KG1 (cell line): ENCODE results near the gene ABLIM2.

ENCODE experiments used
- DNase-seq: peaks from one replicate; lab custom pipeline; 2025; lab: John Stamatoyannopoulos, UW

Gene ABLIM2

DNA sequence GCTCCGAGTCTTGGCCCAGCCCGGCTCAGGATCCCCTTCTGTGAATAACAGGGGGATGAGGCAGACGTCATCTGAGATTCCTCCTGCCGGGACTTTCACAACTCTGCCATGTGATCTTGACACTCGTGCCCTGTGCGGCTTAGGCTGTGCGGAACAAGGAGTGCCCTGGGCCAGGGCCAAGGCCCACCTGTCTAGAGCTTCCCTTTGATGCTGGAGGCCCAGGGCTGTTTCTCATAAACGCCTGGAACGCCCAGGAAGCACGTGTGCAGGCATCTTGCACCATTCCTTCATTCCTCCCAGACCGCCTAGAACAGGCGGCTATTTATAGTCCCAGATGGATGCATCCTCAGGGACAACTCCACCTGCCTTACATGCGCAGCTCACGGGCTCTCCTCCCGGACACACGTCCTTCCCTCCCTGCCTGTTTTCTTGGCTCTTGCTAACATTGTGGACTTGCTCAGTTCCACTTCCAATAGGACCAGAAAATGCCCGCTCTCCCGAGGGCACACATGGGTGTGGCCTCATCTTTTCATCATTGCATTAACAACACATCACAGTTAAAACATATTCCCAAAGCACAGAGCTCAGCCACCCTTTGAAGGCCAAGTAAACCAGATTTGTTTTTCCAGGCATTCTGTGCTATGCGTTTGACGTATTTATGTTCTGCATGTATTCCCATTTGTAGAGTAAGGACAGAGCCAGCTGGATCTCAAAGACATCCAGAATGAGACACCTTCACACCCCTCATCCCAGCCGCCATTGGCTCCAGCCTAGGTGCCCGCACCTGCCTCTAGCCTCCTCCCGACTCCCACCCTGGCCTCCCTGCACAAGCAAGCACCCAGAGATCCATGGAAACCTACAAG, 57.2 kb downstream of the ABLIM2 start:
- no peak for DNase-seq

DNA sequence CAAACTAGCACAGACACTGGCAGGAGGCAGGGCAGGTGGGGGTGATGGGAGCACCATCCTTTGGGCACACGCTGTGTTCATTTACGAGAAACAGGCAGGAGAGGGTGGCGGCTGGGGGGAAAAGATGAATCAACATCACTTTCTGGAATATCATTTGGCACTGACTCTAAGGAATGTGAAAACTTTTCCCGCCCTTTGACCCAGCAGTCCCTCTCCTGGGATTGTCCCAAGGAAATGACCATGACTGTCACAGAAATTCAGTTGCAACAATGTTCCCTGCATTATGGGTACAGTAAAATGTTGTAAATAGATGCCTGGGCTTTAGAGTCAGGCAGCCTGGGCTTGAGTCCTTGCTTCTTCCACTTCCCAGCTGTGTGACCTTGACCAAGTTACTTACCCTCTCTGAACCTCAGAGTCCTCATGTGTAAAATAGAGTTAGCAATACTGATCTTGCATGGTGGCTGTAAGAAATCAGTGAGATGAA, 58.6 kb downstream of the ABLIM2 start:
- no peak for DNase-seq

DNA sequence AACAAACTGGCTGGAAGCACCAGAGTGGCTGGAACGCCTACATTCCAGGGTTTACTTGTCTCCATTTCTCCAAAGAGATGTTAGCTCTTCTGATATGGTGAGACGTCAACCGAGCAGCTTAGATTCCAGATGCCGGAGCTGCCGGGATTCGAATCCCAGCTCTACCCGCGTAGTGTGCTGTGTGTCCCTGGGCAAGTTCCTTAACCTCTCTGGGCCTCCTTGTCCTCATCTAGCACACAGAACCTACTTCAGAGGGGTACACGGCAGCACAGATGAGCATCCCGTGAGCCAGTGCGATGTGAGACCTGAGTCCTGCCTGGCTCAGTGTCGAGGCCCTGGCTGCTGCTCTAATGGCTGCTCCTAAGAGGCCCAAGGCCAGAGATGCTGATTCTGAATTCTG, 60.1 kb downstream of the ABLIM2 start:
- no peak for DNase-seq

DNA sequence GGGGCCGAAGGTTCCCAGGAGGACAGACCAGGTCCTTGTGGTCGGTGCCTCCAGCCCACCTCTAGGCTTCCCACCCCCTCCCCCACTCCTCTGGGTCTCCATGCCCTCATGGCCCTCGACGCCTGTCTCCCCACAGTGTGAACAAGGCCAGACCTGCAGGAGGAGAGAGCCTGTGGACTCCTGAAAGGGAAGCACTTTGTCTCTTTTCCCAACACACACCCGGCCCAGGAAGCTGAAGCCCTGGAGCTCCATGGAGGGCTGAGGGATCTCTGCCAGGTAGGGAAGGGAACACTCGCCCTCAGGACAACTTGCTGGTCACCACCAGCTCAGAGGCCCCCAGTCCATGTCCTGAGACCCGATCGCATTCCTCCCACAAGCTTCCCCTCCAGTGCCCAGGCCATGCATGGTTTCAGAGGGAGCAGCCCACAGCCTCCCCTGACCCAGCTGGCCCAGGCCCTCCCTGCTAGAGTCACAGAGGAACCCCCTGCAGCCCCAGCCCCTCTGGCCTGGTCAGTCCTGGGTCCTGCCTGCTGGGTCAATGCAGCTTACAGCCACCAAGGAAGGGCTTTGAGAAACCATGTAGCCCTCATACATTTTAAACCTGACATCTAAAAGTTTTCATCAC, 60.8 kb downstream of the ABLIM2 start:
- no peak for DNase-seq

DNA sequence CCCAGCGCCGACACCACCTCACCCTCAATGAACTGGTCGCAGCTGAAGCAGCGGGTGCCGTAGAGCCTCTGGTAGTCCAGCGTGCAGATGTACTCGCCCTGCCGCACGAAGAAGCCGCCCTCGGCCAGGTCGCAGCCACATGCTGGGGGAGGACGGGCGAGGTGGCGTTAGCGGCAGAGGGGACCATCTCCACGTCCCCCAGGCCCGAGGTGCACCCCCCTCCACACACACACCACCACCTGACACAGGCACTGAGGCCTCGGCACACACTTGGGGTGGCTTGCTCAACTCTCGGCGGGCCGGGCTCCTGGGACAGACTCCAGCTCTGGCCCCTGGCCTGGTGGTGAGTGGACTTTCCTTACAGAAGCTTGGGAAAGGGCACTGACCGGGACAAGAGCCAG, 61.5 kb downstream of the ABLIM2 start:
- no peak for DNase-seq

DNA sequence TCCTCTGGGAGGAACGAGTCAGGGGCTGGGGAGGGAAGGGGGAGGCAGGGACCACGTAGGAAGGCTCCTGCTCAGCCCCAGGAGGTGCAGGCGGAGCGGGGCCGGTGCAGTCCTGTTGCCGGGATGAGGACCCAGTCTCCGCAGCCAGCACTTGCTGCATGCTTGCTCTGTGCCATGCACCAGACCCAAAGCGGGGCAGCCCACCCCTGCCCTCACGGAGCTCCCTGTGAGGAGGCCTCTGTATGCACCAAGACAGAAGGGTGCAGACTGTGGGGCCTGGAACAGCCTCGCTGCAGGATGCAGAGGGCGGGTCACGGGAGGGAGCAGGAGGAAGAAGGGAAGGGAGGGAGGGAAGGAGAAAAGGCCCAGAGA, 61.9 kb downstream of the ABLIM2 start:
- no peak for DNase-seq

DNA sequence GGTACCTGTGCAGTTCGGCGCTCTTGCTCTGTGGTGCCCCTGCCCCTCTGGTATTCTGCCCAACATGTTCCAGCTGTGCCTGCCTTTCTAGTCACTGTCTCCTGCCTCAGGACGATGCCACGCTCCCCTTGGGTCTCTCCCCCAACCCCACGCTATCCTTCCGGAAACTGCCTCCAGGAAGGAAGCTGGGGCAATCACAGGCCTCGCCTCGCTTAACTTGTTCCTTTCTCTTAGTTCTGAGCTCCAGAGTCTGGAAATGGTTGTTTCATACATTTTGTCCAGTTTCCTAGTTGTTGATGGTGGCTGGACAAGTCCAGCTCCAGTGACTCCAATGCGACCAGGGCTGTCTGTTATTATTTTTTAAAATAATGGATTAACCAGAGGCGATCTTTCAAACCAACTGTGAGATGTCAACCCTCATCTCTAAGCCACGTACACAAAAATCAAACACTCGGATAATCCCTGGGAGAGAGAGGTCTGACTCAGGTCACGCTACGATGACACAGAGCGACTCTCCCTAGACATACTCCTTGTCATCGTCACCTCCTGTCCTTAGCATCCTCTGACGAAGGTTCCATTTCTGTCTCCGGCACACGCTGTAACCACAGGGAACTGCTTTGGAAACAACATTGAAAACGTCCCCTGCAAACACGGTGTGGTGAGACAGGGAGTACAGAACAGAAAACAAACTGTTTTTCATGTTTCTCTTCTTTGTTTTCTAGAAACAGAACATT, 62.5 kb downstream of the ABLIM2 start:
- DNase-seq = no peak

DNA sequence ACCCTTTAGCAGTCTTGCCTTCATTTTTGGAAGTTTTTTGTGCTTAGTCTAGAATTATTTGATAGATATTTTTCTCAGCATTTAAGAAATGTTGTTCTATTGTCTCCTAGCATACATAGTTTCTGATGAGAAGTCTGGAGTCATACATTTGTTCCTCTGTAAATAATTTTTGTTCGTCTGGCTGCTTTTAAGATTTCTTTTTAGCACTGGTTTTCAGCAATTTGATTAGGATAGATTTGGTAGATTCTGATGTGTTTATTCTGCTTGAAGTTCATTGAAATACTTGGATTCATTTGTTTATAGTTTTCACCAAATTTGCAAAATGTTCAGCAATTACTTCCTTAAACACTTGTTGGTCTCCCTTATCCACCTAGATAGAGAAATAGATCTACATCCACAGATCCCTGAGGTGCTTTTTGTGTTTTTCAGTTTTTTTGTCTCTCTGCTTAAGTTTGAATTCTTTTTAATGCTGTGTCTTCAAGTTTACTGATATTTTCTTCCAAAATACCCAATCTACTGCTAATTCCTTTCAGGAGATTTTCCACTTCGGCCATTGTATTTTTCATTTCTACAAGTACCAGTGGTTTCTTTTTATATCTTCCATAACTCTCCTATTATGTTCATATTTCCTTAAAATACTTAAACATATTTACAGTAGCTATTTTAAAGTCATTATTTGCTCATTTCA, 64.9 kb downstream of the ABLIM2 start:
- no peak for DNase-seq

DNA sequence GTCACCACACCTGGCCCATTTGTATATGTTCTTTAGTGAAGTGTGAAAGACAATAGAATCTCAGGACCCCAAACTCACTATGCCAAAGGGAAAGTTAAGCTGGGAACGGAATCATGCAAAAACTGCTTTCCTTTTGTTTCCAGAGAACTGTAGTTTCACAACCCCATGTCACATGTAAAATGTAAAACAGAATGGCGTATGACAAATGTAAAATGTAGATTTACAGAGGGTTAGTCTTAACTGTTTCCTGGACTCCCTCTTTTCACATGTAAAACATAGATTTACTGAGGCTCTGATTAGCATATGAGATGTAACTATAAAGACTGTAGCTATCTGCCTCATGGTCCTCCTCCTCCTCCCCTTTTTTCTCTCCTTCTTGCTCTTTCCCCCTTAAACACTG, 66.3 kb downstream of the ABLIM2 start:
- no peak for DNase-seq

DNA sequence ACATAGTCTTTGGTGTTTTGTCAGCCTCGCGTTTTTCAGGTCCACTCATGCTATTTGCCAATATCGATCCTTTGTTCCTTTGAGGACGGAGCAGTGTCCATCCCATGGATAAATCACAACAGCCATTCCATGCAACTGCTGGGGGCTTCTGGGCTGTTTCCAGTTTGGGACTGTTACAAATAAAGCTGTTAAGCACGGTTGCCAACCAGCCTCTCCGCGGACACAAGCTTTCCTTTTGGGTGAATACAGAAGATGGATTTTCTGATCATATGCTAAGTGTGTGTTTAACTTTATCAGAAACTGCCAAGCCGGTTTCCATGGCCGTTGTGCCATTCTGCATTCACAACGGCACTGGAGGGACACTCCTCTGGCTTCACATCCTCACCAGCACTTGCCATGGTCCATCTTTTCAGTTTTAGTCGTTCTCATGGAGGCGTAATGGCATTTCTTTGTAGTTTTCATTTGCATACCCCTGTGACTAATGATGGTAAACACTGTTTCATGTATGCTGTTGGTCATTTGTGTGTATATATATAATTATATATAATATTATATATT, 67.8 kb downstream of the ABLIM2 start:
- no peak for DNase-seq

DNA sequence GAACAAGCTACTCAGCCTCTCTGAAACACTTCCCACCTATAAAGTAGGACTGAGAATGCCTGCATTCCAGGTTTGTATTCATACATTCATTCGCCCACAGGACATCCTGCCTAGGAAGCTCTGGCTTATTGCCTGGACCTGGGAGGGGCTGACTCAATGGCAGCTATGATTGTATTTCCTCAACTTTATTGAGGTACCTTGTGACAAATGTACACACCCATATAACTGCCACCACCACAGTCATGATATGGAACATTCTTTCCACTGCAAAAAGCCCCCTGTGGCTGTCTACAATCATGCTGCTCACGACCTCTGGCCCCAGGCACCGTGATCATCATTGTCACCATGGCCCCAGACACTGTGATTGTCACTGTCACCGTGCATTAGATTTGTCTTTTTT, 68.3 kb downstream of the ABLIM2 start:
- DNase-seq = no peak

DNA sequence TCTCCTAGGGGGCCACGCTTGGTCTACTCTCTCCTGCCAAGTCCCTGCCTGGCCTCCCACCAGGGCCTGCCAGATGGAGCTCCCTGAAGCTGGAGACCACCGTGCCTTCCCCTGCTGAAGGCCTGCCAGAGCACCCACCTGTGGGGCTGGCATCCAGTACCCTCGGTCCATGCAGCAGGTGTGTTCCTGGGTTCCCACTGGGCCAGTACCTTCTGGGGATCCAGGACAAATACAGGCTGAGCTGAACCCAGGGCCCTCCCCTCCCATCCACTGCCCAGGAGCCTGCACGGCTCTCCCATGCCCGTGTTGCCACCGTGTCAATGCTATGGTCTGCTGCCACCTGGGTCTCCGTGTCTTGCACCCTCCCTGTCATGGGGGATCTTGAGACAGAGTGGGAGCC, 68.8 kb downstream of the ABLIM2 start:
- no peak for DNase-seq

DNA sequence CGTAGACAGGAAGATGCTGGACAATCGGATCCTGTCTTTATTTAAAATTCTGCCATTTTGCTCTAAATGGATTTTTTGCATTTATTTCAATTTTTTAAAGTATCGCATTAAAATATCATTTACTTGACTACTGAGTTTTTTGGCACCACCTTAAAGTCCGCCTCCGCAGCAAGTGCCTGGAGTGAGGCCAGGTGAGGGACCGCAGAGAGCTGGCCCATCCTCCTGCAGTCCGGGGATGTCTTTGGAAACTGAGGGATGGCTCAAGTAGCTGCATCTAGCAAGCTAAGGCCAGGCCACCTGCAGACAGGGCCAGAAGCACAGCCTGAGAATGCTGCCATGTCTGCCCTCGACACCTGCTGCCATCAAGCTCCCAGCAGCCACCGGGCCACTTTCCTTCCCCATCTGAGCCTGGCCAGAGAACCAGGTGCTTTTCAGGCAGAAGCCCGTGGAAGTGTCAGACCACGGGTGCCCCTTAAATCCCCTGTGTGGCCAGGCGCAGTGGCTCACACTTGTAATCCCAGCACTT, 69.6 kb downstream of the ABLIM2 start:
- no peak for DNase-seq

DNA sequence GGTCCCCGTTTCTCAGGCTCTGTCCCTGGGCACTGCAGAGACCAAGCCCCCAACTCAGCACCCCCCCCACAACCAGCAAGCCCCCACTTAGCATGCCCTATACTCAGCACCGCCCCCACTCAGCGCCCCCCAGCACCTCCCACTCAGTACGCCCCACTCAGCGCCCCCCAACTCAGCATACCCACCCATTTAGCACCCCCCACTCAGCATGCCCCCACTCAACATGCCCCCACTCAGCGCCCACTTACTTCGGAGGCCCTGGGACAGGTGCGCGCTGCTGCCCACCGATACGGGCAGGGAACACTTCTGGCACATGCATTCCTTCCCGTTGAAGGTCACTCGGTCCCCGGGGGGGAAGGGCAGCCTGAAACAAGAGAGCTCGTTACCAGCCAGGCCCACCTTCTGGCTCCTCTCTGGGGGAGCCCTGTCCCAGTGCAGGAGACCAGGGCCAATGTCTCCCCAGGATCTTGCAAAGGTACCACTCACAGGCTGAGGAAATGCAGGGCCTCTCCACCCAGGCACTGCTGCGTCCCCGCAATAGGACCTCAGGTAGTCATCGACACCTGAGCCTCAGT, 70.6 kb downstream of the ABLIM2 start:
- DNase-seq = no peak

DNA sequence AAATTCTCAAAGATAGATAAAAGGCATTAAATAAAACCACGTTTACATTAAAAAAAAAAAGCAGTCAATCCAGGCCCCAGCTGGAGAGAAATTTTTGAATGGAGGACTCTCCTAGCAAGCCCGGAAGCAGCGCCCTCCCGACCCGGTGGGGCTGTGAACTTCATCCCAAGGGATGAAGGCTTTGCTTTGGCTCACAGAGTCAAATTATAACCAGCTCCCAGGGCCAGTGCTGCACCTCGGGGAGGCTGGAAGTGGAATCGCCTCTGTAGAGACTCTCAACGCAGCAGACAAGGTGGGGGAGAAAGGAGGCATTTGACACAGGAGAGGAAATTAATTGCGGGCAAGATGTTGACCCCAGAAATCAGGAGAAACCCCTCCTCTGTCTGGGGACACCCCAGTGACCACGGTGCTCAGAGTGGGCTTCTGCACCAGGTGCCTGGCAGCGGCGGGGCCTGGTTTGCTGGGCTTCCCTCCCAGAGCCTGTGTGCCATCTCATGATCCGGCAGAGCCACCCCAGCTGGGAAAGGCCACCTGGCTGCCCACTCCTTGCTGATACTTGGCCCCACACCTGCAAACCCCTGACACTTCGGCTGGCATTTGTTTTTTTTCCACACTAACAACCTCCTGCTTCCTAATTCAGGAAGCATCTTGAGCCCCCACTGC, 71.7 kb downstream of the ABLIM2 start:
- DNase-seq = no peak

DNA sequence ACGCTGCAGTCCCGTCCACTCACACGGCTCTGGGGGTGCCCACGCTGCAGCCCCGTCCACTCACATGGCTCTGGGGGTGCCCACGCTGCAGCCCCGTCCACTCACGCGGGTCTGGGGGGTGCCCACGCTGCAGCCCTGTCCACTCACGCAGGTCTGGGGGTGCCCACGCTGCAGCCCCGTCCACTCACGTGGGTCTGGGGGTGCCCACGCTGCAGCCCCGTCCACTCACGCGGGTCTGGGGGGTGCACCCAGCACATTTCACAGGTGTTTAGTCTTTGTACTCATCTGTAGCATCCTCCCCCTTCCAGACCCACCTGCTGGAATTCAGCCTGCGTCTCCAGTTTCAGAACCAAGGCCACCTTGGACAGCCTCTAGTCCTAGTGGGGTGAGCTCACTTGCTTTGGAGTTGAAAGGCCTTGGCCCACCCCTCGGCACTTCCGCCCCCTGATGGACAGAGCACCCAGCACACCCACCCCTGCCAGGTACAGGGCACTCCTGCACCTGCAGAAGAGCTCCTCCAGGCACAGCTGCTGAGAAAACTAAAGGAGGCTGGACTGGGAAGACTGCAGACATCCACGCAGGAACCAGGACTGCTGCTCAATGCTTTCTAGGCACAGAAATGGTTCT, 73.0 kb downstream of the ABLIM2 start:
- no peak for DNase-seq

DNA sequence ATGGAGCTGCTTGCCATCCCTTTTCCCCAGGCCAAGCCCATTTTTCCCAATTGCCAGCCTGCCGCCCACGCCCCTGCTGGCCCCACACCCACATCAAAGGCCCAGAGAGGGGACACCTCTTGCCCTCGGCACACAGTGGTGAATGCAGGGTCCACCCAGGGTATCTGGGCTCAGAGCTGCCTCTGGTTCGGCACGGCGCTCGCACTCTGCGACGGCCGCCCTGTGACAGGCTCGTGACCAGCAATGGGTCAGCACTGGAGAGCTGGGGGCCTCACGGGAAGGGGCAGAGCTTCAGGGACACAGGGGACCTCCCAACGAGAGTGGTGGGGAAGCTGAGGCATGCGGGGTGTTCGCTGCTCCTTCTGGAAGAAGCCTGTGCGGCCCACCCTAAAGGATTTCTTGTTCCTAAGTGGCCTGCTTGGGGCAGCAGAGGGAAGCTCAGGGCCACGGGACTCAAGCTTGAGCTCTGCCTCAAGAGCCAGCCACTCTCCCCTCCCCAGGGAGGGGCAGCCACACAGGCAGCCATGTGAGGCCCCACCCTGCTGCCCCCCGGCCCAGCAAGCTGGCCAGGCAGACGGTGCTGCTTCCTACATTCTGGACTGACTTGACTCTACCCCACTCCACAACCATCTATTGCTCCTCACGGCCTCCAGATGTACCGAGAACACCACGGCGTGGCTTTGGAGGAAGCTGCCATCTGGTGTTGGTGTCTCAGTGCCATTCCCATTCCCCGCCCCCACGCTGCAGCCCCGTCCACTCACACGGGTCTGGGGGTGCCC, 73.7 kb downstream of the ABLIM2 start:
- DNase-seq = no peak

DNA sequence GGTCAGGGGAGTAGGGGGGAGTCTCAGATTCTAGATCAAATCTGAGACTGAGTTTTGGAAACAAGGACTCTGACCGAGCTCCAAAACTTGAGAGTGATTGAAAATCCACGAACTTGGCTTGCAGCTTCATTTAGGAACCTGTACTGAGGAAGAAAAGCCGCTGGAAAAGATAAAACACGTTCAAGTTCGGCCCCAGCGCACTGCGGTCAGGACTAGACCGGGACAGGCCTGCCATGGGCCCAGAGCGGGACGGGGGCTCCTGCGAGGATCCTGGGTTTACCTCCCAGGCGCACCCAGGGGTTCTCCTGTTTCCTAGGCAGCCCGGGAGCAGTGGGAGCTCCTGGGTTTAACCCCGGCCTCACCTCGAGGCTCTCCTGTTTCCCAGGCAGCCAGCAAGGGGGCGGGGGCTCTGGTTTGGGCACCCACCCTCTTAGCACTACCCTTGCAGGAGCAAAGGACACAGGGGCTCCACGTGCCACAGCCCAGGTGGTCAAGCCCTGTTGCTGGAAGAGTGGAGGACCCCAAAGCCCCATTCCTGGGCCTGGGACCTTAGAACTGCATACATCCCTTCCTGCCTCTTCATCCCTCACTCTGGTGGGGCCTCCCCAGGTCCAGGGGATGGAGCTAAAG, 74.5 kb downstream of the ABLIM2 start:
- no peak for DNase-seq
